Loucy (cell line): ENCODE data around the gene ABCC6.

Source experiments
- H2AFZ ChIP-seq: fragments of 200-600 bp; sonication (generic); 2 replicates; pipeline ENCODE4 v1.6.0; 2016; ENCODE audit warnings: antibody characterized with exemption, mild to moderate bottlenecking, low read length, moderate library complexity
- H3F3A ChIP-seq: fragments of 200-600 bp; 2 replicates; pipeline ENCODE4 v1.6.0; 2016; ENCODE audit warnings: antibody characterized with exemption, low read depth, mild to moderate bottlenecking
- H3K27me3 ChIP-seq: fragments of 200-600 bp; sonication (generic); 2 replicates; pipeline ENCODE4 v1.6.1; 2014; ENCODE audit warnings: low read length, mild to moderate bottlenecking; ENCODE audit not compliant: insufficient read depth, poor library complexity, severe bottlenecking
- H3K36me3 ChIP-seq: fragments of 200-600 bp; sonication (generic); 2 replicates; pipeline ENCODE4 v1.6.1; 2016; ENCODE audit warnings: low read length; ENCODE audit not compliant: insufficient read depth
- H3K4me1 ChIP-seq: fragments of 200-600 bp; sonication (generic); 2 replicates; pipeline ENCODE4 v1.5.1; 2014; ENCODE audit warnings: low read length, mild to moderate bottlenecking; ENCODE audit not compliant: insufficient read depth, poor library complexity, severe bottlenecking
- H3K4me2 ChIP-seq: fragments of 200-600 bp; sonication (generic); 2 replicates; pipeline ENCODE4 v1.6.0; 2014; ENCODE audit warnings: antibody characterized with exemption, low read length, low read depth, mild to moderate bottlenecking; ENCODE audit not compliant: poor library complexity, severe bottlenecking
- H3K4me3 ChIP-seq: fragments of 200-600 bp; sonication (generic); 2 replicates; pipeline ENCODE4 v1.5.1; 2014; ENCODE audit warnings: low read length, mild to moderate bottlenecking, mixed read lengths; ENCODE audit not compliant: poor library complexity, severe bottlenecking
- H3K79me2 ChIP-seq: fragments of 200-600 bp; sonication (generic); 2 replicates; pipeline ENCODE4 v1.6.1; 2014; ENCODE audit warnings: low read length; ENCODE audit not compliant: insufficient read depth
- H3K9ac ChIP-seq: fragments of 200-600 bp; sonication (generic); 2 replicates; pipeline ENCODE4 v1.6.0; 2014; ENCODE audit warnings: mild to moderate bottlenecking, low read depth, low read length, moderate library complexity; ENCODE audit not compliant: poor library complexity, severe bottlenecking
- H3K9me2 ChIP-seq: fragments of 200-600 bp; sonication (generic); replicated peaks from 2 replicates; pipeline ENCODE4 v1.6.1; 2016; ENCODE audit warnings: low read depth, low read length, mixed read lengths
- H3K9me3 ChIP-seq: fragments of 200-600 bp; sonication (generic); 2 replicates; pipeline ENCODE4 v1.6.1; 2014; ENCODE audit warnings: mild to moderate bottlenecking, antibody characterized with exemption, low read length, low read depth; ENCODE audit not compliant: insufficient read depth
- H4K20me1 ChIP-seq: fragments of 200-600 bp; sonication (generic); 2 replicates; pipeline ENCODE4 v1.6.0; 2014; ENCODE audit warnings: antibody characterized with exemption, low read length, mild to moderate bottlenecking; ENCODE audit not compliant: insufficient read depth, poor library complexity, severe bottlenecking
- CTCF ChIP-seq: fragments of 200-600 bp; sonication (generic); conservative IDR thresholded peaks from 2 replicates; pipeline ENCODE4 v1.5.1; 2014; ENCODE audit warnings: mild to moderate bottlenecking, antibody characterized with exemption, low read length
- EZH2phosphoT487 ChIP-seq: fragments of 200-600 bp; IDR thresholded peaks from 2 replicates; pipeline ENCODE4 v1.6.1; 2018; ENCODE audit warnings: antibody characterized with exemption, mild to moderate bottlenecking, moderate library complexity, borderline replicate concordance

Gene ABCC6

GRCh38 chr16:16159662-16160061, 63.6 kb downstream of the ABCC6 start:
- TF ChIP-seq CTCF (no peak), EZH2phosphoT487 (no peak)
- Histone ChIP-seq H3K9me2 (no peaks in the 10 kb centered on the region), H3K36me3 (no peaks in the 10 kb centered on the region), H3K4me2 (no peak overlapping the region), H2AFZ (no peak overlapping the region), H3F3A (no peaks in the 10 kb centered on the region), H3K9me3 (peaks cover 10% of the 10 kb centered on the region; the same call in 1 of the 2 replicates), H3K9ac (no peak overlapping the region), H3K79me2 (no peaks in the 10 kb centered on the region), H4K20me1 (no peaks in the 10 kb centered on the region), H3K4me1 (no peaks in the 10 kb centered on the region), H3K27me3 (no peaks in the 10 kb centered on the region), H3K4me3 (no peak overlapping the region)

GRCh38 chr16:16158741-16159374, 64.4 kb downstream of the ABCC6 start:
- no peaks in the 10 kb centered on the region for H3K36me3 ChIP-seq
- TF ChIP-seq EZH2phosphoT487 (no peak), CTCF (no peak)
- no peaks in the 10 kb centered on the region for H3K79me2 ChIP-seq
- H3K4me2 ChIP-seq, result no peak overlapping the region
- no peaks in the 10 kb centered on the region for H3K27me3 ChIP-seq
- no peaks in the 10 kb centered on the region for H3F3A ChIP-seq
- H3K9me2 ChIP-seq, result no peaks in the 10 kb centered on the region
- no peak overlapping the region for H3K4me3 ChIP-seq
- H3K4me1 ChIP-seq, result no peaks in the 10 kb centered on the region
- peaks cover 10% of the 10 kb centered on the region; the same call in 1 of the 2 replicates for H3K9me3 ChIP-seq
- no peaks in the 10 kb centered on the region for H4K20me1 ChIP-seq
- H2AFZ ChIP-seq, result no peak overlapping the region
- no peak overlapping the region for H3K9ac ChIP-seq

GRCh38 chr16:16158082-16158658, 65.1 kb downstream of the ABCC6 start:
- H3K9me3 ChIP-seq, result peaks cover 10% of the 10 kb centered on the region; the same call in 1 of the 2 replicates
- no peaks in the 10 kb centered on the region for H4K20me1 ChIP-seq
- no peaks in the 10 kb centered on the region for H3F3A ChIP-seq
- no peak overlapping the region for H3K4me2 ChIP-seq
- no peaks in the 10 kb centered on the region for H3K9me2 ChIP-seq
- H3K4me3 ChIP-seq, result no peak overlapping the region
- no peak overlapping the region for H2AFZ ChIP-seq
- no peaks in the 10 kb centered on the region for H3K27me3 ChIP-seq
- H3K9ac ChIP-seq, result no peak overlapping the region
- H3K36me3 ChIP-seq, result no peaks in the 10 kb centered on the region
- TF ChIP-seq CTCF (no peak), EZH2phosphoT487 (no peak)
- H3K79me2 ChIP-seq, result no peaks in the 10 kb centered on the region
- no peaks in the 10 kb centered on the region for H3K4me1 ChIP-seq
